Measurements from ENCODE around the gene PIK3R5.

PIK3R5 gene

DNA sequence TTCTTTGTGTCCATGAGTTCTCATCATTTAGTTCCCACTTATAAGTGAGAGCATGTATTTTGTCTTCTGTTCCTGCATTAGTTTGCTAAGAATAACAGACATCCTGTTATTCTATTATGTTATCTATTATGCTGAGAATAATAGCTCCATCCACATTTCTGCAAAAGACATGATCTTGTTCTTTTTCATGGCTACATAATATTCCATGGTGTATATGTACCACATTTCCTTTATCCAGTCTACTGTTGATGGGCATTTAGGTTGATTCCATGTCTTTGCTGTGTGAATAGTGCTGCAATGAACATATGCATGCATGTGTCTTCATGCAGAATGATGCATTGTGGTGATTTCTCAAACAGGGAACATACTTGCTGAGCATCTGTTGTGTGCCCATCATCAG lies 21.4 kb downstream of the PIK3R5 start:
- H3K27ac ChIP-seq (ENCODE audit: low read length) = no peak overlapping the region
- H3K4me3 ChIP-seq (ENCODE audit: low read length) = no peak overlapping the region
- no peaks in the 10 kb centered on the region for H3K27me3 ChIP-seq (ENCODE audit: control insufficient read depth, insufficient read depth, low read length)
- DNase-seq (ENCODE audit: low read depth, low spot score) = no peak
- no peaks in the 10 kb centered on the region for H3K36me3 ChIP-seq (ENCODE audit: control insufficient read depth, insufficient read depth, low read length)
- H3K4me1 ChIP-seq (ENCODE audit: control insufficient read depth, insufficient read depth, low read length) = peaks cover 4% of the 10 kb centered on the region; the same call in 1 of the 2 replicates
- no peaks in the 10 kb centered on the region for H3K9me3 ChIP-seq (ENCODE audit: control insufficient read depth, insufficient read depth, low read length)

DNA sequence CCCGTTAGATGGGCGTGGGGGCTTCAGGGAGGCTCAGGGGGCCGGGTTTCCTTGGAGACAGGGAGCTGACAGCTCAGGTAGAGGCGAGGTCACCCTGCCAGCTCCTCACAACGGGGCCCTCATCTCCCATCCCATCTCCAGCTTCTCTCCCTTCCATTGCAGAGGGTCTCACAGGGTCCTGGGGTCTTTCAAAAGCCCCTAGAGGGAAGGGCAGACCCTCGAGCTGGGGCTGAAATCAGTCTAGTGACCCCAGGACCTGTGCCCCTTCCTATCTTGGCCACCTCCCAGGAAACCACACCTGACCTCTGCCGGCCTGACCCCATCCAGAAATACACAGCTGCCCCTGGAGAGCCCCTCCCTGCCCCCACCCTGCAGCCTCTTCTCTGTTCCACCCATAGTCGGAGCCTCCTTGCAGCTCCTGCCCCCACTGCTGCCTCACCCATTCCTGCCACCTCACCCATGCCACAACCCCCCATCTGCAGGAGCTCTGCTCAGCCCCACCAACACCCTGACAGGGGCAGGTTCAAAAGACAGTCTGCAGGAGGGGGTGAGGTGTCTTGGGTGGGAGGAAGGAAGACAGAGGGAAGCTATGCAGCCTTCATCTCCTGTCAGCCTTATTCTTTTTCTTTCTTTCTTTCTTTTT lies 23.4 kb downstream of the PIK3R5 start:
- Histone ChIP-seq H3K4me1 (ENCODE audit: control insufficient read depth, insufficient read depth, low read length) (peaks cover 4% of the 10 kb centered on the region; the same call in 1 of the 2 replicates), H3K4me3 (ENCODE audit: low read length) (no peak overlapping the region), H3K27ac (ENCODE audit: low read length) (no peak overlapping the region), H3K27me3 (ENCODE audit: control insufficient read depth, insufficient read depth, low read length) (no peaks in the 10 kb centered on the region), H3K9me3 (ENCODE audit: control insufficient read depth, insufficient read depth, low read length) (no peaks in the 10 kb centered on the region), H3K36me3 (ENCODE audit: control insufficient read depth, insufficient read depth, low read length) (no peaks in the 10 kb centered on the region)
- no peak for DNase-seq (ENCODE audit: low read depth, low spot score)
- no CpG with 5 or more reads among the region's 8 CpGs for WGBS (ENCODE audit: insufficient coverage, insufficient read length)

DNA sequence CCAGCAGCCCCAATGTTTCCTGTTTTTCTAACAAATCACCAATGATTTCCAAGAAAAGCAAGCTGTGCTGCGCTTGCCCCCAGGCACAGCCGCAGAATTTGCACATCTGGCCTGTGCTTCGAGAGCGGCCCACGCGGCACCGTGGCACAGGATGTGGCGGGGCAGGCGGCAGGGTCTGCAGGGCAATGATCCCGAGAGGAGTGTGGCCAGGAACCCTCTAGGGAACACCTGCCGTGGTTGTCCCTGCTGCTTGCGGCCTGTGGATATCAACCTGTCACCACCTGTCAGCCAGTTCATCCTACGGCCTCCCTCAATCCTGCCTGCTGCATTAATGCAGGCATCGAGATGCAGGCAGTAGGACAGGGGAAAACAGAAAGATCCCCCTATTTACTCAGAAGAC lies 24.0 kb downstream of the PIK3R5 start:
- Histone ChIP-seq H3K36me3 (ENCODE audit: control insufficient read depth, insufficient read depth, low read length) (no peaks in the 10 kb centered on the region), H3K27ac (ENCODE audit: low read length) (no peak overlapping the region), H3K27me3 (ENCODE audit: control insufficient read depth, insufficient read depth, low read length) (no peaks in the 10 kb centered on the region), H3K9me3 (ENCODE audit: control insufficient read depth, insufficient read depth, low read length) (no peaks in the 10 kb centered on the region), H3K4me3 (ENCODE audit: low read length) (no peak overlapping the region), H3K4me1 (ENCODE audit: control insufficient read depth, insufficient read depth, low read length) (peaks cover 4% of the 10 kb centered on the region; the same call in 1 of the 2 replicates)
- no peak for DNase-seq (ENCODE audit: low read depth, low spot score)
- WGBS (ENCODE audit: insufficient coverage, insufficient read length) = no CpG with 5 or more reads among the region's 14 CpGs

DNA sequence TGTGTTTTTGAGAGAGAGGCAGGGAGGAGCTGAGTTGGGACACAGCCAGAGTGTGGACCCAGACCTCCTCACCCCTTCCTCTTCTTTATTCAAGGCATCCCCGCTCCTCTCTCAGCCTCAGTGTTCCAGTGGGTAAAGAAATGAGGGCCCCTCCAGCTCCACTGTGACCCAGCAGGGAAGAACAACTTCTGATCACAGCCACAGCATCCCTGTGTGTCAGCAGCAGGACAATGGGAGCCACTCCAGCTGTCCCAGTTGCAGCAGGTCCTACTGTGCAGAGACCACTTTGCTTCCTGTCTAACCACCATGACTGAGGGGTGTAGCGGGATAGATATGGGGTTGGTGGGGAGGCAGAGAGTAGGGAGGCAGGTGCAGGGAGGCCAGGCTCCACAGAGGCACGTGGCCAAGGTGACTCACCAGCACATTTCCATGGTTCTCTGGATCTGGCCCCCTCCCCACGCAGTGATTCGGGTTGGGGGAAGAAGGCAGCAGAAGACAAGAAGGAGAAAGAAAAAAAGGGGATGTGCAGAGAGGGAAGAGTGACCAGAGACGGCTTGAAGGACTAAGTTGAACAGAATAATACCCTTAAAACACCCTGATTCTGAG lies 24.5 kb downstream of the PIK3R5 start:
- H3K27me3 ChIP-seq (ENCODE audit: control insufficient read depth, insufficient read depth, low read length) = no peaks in the 10 kb centered on the region
- H3K27ac ChIP-seq (ENCODE audit: low read length) = no peak overlapping the region
- no peak overlapping the region for H3K4me3 ChIP-seq (ENCODE audit: low read length)
- no CpG with 5 or more reads among the region's 6 CpGs for WGBS (ENCODE audit: insufficient coverage, insufficient read length)
- DNase-seq (ENCODE audit: low read depth, low spot score) = no peak
- no peaks in the 10 kb centered on the region for H3K36me3 ChIP-seq (ENCODE audit: control insufficient read depth, insufficient read depth, low read length)
- H3K9me3 ChIP-seq (ENCODE audit: control insufficient read depth, insufficient read depth, low read length) = no peaks in the 10 kb centered on the region
- H3K4me1 ChIP-seq (ENCODE audit: control insufficient read depth, insufficient read depth, low read length) = peaks cover 4% of the 10 kb centered on the region; the same call in 1 of the 2 replicates

DNA sequence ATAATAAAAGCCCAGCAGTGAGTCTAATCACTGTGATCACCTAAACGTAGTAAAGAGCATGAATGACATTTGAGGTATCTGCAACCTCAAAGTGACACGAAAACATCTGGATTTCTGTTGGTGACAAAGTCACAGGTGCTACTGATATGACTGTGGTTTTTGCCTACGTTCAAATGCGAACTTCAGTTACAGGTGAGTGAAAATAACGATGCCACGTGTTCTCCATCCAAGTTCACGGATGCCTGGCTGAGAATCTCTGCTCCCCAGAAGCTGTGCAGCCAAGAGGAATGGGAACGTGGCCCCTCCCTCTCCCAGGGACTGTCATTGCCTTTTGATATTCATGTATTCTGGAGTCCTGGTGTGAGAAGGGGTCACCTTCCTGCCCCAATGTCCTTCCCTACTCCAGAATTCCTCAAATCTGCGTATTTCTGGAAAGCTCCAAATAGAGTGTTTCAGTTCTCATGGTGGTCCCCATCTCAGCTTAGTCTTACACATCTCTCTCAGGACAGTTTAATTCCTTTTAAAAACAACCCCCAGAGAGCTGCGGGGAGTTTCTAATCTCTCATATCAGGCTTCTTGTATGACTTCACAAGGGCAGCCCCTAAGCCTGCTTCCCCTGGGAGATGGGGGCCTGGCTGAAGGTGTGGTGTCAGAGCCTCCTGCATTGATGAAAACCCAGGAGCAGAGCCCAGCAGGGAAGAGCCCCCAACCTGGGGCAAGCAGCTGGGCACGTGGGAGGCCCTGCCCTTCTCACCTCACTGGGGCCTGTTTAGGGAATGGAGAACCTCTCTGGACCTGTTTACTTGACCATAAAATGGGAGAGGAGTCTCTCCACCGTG lies 25.8 kb downstream of the PIK3R5 start:
- DNase-seq (ENCODE audit: low read depth, low spot score) = no peak
- no peak overlapping the region for H3K4me3 ChIP-seq (ENCODE audit: low read length)
- H3K9me3 ChIP-seq (ENCODE audit: control insufficient read depth, insufficient read depth, low read length) = no peaks in the 10 kb centered on the region
- no peaks in the 10 kb centered on the region for H3K27me3 ChIP-seq (ENCODE audit: control insufficient read depth, insufficient read depth, low read length)
- no CpG with 5 or more reads among the region's 12 CpGs for WGBS (ENCODE audit: insufficient coverage, insufficient read length)
- H3K36me3 ChIP-seq (ENCODE audit: control insufficient read depth, insufficient read depth, low read length) = no peaks in the 10 kb centered on the region
- H3K4me1 ChIP-seq (ENCODE audit: control insufficient read depth, insufficient read depth, low read length) = peaks cover 4% of the 10 kb centered on the region; the same call in 1 of the 2 replicates
- no peak overlapping the region for H3K27ac ChIP-seq (ENCODE audit: low read length)

DNA sequence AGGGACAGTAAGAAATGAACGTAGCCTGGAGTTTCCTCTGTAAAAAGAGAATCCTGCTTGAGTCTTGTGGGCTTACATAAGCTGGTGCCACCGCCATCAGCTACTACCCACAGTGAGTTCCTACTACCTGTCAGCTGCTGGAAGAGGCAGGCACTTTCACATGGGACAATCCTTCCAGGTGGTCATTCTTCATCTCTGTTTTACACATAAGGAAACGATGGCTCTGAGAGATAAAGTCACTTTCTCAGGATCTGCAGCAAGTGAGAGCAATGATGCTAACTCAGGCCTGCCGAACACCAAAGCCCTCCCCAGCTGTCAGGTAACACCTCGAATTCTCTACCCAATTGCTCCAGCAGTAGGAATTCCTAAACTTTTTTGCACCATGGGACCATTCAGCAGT lies 26.6 kb downstream of the PIK3R5 start:
- Histone ChIP-seq H3K27ac (ENCODE audit: low read length) (no peak overlapping the region), H3K4me1 (ENCODE audit: control insufficient read depth, insufficient read depth, low read length) (peaks cover 4% of the 10 kb centered on the region; the same call in 1 of the 2 replicates), H3K4me3 (ENCODE audit: low read length) (no peak overlapping the region), H3K27me3 (ENCODE audit: control insufficient read depth, insufficient read depth, low read length) (no peaks in the 10 kb centered on the region), H3K36me3 (ENCODE audit: control insufficient read depth, insufficient read depth, low read length) (no peaks in the 10 kb centered on the region), H3K9me3 (ENCODE audit: control insufficient read depth, insufficient read depth, low read length) (no peaks in the 10 kb centered on the region)
- no CpG with 5 or more reads among the region's 5 CpGs for WGBS (ENCODE audit: insufficient coverage, insufficient read length)
- no peak for DNase-seq (ENCODE audit: low read depth, low spot score)

DNA sequence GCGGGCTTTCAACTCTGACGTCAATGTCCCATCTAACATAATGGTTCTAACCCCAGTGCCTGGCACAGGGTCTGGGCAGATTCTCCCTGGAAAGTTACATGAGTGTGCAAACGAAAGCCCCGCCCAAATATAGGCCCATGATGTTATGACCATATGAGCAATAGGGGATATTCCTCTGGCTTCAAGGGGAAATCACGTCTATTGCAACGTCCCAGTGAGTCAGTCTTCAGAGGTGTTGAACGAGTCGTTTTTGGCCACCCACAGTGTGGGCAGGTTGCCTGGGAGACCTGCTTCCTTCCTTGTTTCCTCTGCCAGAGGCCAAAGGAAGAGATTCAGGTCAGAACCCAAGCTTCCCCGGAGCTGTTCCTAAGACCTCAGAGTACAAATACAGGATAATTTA lies 30.3 kb downstream of the PIK3R5 start:
- no peak for DNase-seq (ENCODE audit: low read depth, low spot score)
- no peak overlapping the region for H3K27ac ChIP-seq (ENCODE audit: low read length)
- WGBS (ENCODE audit: insufficient coverage, insufficient read length) = no CpG with 5 or more reads among the region's 9 CpGs
- no peaks in the 10 kb centered on the region for H3K36me3 ChIP-seq (ENCODE audit: control insufficient read depth, insufficient read depth, low read length)
- H3K27me3 ChIP-seq (ENCODE audit: control insufficient read depth, insufficient read depth, low read length) = no peaks in the 10 kb centered on the region
- no peaks in the 10 kb centered on the region for H3K9me3 ChIP-seq (ENCODE audit: control insufficient read depth, insufficient read depth, low read length)
- H3K4me1 ChIP-seq (ENCODE audit: control insufficient read depth, insufficient read depth, low read length) = peaks cover 4% of the 10 kb centered on the region; the same call in 1 of the 2 replicates
- H3K4me3 ChIP-seq (ENCODE audit: low read length) = no peak overlapping the region

DNA sequence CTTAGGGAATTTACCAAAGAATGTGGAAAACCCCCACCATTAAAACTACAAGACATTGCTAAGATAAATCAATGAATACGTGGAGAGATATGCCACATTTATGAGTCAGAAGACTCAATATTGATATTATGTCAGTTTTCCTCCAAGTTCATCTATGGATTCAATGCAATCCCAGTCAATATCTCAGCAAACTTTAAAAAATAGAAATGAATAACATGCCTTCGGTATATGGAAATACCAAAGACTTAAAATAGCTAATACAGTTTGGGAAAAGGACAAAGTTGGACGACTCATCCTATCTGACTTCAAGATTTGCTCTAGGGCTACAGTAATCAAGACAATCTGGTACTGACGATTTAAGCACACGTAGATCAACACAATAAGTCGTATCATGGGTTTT lies 31.2 kb downstream of the PIK3R5 start:
- Histone ChIP-seq H3K36me3 (ENCODE audit: control insufficient read depth, insufficient read depth, low read length) (no peaks in the 10 kb centered on the region), H3K27me3 (ENCODE audit: control insufficient read depth, insufficient read depth, low read length) (no peaks in the 10 kb centered on the region), H3K4me3 (ENCODE audit: low read length) (no peak overlapping the region), H3K27ac (ENCODE audit: low read length) (no peak overlapping the region), H3K4me1 (ENCODE audit: control insufficient read depth, insufficient read depth, low read length) (no peaks in the 10 kb centered on the region), H3K9me3 (ENCODE audit: control insufficient read depth, insufficient read depth, low read length) (no peaks in the 10 kb centered on the region)
- DNase-seq (ENCODE audit: low read depth, low spot score) = no peak
- no CpG with 5 or more reads among the region's 6 CpGs for WGBS (ENCODE audit: insufficient coverage, insufficient read length)

DNA sequence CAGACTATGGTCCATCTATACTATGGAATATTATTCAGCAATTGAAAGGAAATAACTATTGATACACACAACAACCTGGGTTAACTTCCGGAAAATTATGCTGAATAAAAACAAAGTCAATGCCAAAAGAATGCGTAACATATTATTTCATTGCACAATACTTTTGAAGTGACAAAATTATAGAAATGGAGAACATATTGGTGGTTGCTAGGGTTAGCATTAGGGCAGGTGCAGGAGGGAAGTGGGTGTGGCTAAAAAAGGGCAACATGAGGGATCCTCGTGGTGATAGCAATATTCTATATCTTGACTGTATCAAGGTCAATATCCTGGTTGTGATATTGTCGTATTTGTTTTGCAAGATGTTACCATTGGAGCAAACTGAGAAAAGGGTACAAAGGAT lies 34.9 kb downstream of the PIK3R5 start:
- Histone ChIP-seq H3K36me3 (ENCODE audit: control insufficient read depth, insufficient read depth, low read length) (no peaks in the 10 kb centered on the region), H3K27me3 (ENCODE audit: control insufficient read depth, insufficient read depth, low read length) (no peaks in the 10 kb centered on the region), H3K4me1 (ENCODE audit: control insufficient read depth, insufficient read depth, low read length) (no peaks in the 10 kb centered on the region)

DNA sequence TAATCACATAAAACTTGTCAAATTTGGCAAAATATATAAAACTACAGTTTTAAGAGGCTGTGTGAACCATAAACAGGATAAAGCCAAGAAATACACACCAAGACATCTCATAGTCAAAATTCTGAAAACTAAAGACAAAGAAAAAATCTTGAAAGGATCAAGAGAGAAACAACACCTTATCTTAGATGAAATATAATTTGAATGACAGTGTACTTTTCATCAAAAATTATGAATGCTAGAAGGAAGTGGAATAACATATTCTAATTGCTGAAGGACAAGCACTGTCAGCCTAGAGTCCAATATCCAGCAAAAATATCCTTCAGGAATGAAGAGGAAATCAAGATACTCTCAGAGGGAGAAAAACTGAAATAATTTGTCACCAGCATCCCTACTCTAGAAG lies 37.2 kb downstream of the PIK3R5 start:
- DNase-seq (ENCODE audit: low read depth, low spot score) = no peak
- Histone ChIP-seq H3K4me1 (ENCODE audit: control insufficient read depth, insufficient read depth, low read length) (no peaks in the 10 kb centered on the region), H3K27ac (ENCODE audit: low read length) (no peak overlapping the region), H3K36me3 (ENCODE audit: control insufficient read depth, insufficient read depth, low read length) (no peaks in the 10 kb centered on the region), H3K4me3 (ENCODE audit: low read length) (no peak overlapping the region), H3K27me3 (ENCODE audit: control insufficient read depth, insufficient read depth, low read length) (no peaks in the 10 kb centered on the region), H3K9me3 (ENCODE audit: control insufficient read depth, insufficient read depth, low read length) (no peaks in the 10 kb centered on the region)

More for the DNA sequence above, 34.9 kb downstream of the PIK3R5 start:
- no CpG with 5 or more reads among the region's 4 CpGs for WGBS (ENCODE audit: insufficient coverage, insufficient read length)
- H3K9me3 ChIP-seq (ENCODE audit: control insufficient read depth, insufficient read depth, low read length) = no peaks in the 10 kb centered on the region
- no peak overlapping the region for H3K4me3 ChIP-seq (ENCODE audit: low read length)
- DNase-seq (ENCODE audit: low read depth, low spot score) = no peak
- H3K27ac ChIP-seq (ENCODE audit: low read length) = no peak overlapping the region

Data from iPS DF 6.9 (cell line).